SU-DHL-6 (cell line): ENCODE measurements around the gene PPP2R3B.
"Not testable (repeated sequence)": the region's sequence is repeated elsewhere in the genome, so short reads cannot be mapped to it uniquely, and the experiment has no call there.

ENCODE experiments used
- H2AFZ ChIP-seq: fragments of 200-600 bp; sonication (generic); 2 replicates; pipeline ENCODE4 v1.6.1; 2014; ENCODE audit warnings: low read depth, mild to moderate bottlenecking, moderate library complexity, mixed read lengths, antibody characterized with exemption, low read length; ENCODE audit not compliant: severe bottlenecking
- H3F3A ChIP-seq: fragments of 200-600 bp; shearing (Covaris generic); 2 replicates; pipeline ENCODE4 v1.6.0; 2016; ENCODE audit warnings: antibody characterized with exemption, mild to moderate bottlenecking; ENCODE audit not compliant: insufficient read depth
- H3K27ac ChIP-seq: fragments of 200-600 bp; sonication (generic); 2 replicates; pipeline ENCODE4 v1.5.1; 2016; ENCODE audit warnings: low read depth, mild to moderate bottlenecking, low read length, moderate library complexity, mixed read lengths
- H3K27me3 ChIP-seq: fragments of 200-600 bp; sonication (generic), shearing (Covaris generic); 2 replicates; pipeline ENCODE4 v1.6.0; 2014; ENCODE audit warnings: mild to moderate bottlenecking, low read length
- H3K36me3 ChIP-seq: fragments of 200-600 bp; sonication (generic); 2 replicates; pipeline ENCODE4 v1.6.1; 2014; ENCODE audit warnings: mild to moderate bottlenecking, low read length, mixed read lengths
- H3K4me2 ChIP-seq: fragments of 300-600, 200-600 bp; shearing (Covaris generic), sonication (generic); 2 replicates; pipeline ENCODE4 v1.6.0; 2014; ENCODE audit warnings: low read length, low read depth, mild to moderate bottlenecking; ENCODE audit not compliant: poor library complexity, severe bottlenecking
- H3K4me3 ChIP-seq: fragments of 200-600 bp; sonication (generic); 2 replicates; pipeline ENCODE4 v1.5.1; 2014; ENCODE audit warnings: antibody characterized with exemption, low read length, mild to moderate bottlenecking, mixed read lengths; ENCODE audit not compliant: insufficient read depth, poor library complexity, severe bottlenecking
- H3K79me2 ChIP-seq: fragments of 200-600 bp; sonication (generic); 2 replicates; pipeline ENCODE4 v1.6.1; 2014; ENCODE audit warnings: mild to moderate bottlenecking, low read length, moderate library complexity; ENCODE audit not compliant: insufficient read depth
- H3K9ac ChIP-seq: fragments of 200-600 bp; sonication (generic); 2 replicates; pipeline ENCODE4 v1.7.0; 2014; ENCODE audit warnings: mild to moderate bottlenecking, low read length
- H3K9me2 ChIP-seq: fragments of 200-600 bp; sonication (generic); replicated peaks from 2 replicates; pipeline ENCODE4 v1.6.1; 2014; ENCODE audit warnings: low read length; ENCODE audit not compliant: insufficient read depth
- H3K9me3 ChIP-seq: fragments of 200-600 bp; sonication (generic); 2 replicates; pipeline ENCODE4 v1.6.1; 2014; ENCODE audit warnings: low read length, mixed read lengths; ENCODE audit not compliant: insufficient read depth
- H4K20me1 ChIP-seq: fragments of 200-600 bp; sonication (generic); 2 replicates; pipeline ENCODE4 v1.6.1; 2014; ENCODE audit warnings: low read depth, mild to moderate bottlenecking, antibody characterized with exemption, low read length, moderate library complexity, mixed read lengths
- EZH2phosphoT487 ChIP-seq: fragments of 200-600 bp; sonication (generic), shearing (Covaris generic); conservative IDR thresholded peaks from 2 replicates; pipeline ENCODE4 v1.6.1; 2018; ENCODE audit warnings: mild to moderate bottlenecking, antibody characterized with exemption, low read length, moderate library complexity, mixed read lengths
- TF ChIP-seq, protein P1 (sequence below): fragments of 200-600 bp; sonication (generic); IDR thresholded peaks from one replicate; pipeline ENCODE4 v1.5.1; 2017; ENCODE audit warnings: antibody characterized with exemption, mild to moderate bottlenecking, low read length, moderate library complexity; ENCODE audit not compliant: insufficient read depth, poor library complexity, severe bottlenecking

The PPP2R3B gene

DNA sequence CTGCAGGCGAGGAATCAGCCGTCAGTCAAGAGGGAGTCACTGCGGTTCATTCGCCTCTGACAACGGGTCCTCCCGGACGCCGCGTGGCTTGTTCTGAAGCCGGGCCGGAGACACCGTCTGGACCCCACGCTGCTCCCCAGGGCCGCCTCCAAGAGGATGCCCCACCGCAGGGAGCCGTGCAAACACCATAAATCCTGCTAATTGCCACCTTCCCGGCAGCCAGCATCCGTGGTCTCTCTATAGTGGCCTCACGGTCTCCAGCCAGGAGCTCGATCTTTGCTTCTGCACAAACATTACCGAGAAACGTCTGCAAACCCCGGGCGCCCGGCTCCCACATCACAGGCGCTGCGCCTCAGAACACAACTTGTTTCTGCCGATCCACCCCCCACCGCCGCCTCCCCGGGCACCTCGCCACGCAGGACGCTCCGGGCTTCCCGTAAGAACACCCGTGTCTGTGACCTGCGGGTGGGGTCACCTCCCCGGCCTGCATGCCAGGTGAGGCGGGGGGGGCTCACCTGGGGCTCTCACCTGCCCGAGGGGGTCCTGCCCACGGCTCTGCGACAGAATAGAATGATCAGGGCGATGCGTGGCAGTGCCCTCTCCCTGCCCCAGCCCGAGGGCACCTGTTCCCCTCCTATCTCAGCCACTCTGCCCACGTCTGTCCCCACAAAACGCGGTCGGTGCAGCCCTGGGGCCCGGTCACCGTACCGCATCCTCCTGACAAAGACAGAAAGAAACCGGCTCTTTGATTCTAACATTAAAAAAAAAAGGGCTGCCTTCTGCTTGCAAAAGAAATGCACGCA is 32.4 kb upstream of the PPP2R3B start:
- Histone ChIP-seq H3K9me3 (no peaks in the 10 kb centered on the region), H3K36me3 (no peaks in the 10 kb centered on the region), H2AFZ (no peak overlapping the region)

DNA sequence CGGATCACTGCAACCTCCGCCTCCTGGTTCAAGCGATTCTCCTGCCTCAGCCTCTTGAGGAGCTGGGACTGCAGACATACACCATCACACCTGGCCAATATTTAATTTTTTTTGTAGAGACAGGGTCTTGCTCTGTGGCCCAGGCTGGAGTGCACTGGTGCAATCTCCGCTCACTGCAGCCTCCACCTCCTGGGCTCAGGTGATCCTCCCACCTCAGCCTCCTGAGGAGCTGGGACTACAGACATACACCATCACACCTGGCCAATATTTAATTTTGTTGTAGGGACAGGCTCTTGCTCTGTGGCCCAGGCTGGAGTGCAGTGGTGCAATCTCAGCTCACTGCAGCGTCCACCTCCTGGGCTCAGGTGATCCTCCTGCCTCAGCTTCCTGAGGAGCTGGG is 28.8 kb upstream of the PPP2R3B start:
- H3K79me2 ChIP-seq, H3K27me3 ChIP-seq, H3K9me3 ChIP-seq, H3K4me2 ChIP-seq, H4K20me1 ChIP-seq, H3K36me3 ChIP-seq, H3K27ac ChIP-seq, H3K9ac ChIP-seq, H3K9me2 ChIP-seq, H3K4me3 ChIP-seq, H3F3A ChIP-seq, H2AFZ ChIP-seq: not testable (repeated sequence)

More for the DNA sequence above, 32.4 kb upstream of the PPP2R3B start:
- Histone ChIP-seq H3K4me2 (no peak overlapping the region), H3K9me2 (no peaks in the 10 kb centered on the region), H4K20me1 (no peaks in the 10 kb centered on the region), H3K79me2 (no peaks in the 10 kb centered on the region), H3K27ac (no peak overlapping the region), H3F3A (no peaks in the 10 kb centered on the region), H3K9ac (no peak overlapping the region), H3K4me3 (no peak overlapping the region), H3K27me3 (no peaks in the 10 kb centered on the region)
- no peak for TF ChIP-seq EZH2phosphoT487
- TF ChIP-seq, protein P1, sequence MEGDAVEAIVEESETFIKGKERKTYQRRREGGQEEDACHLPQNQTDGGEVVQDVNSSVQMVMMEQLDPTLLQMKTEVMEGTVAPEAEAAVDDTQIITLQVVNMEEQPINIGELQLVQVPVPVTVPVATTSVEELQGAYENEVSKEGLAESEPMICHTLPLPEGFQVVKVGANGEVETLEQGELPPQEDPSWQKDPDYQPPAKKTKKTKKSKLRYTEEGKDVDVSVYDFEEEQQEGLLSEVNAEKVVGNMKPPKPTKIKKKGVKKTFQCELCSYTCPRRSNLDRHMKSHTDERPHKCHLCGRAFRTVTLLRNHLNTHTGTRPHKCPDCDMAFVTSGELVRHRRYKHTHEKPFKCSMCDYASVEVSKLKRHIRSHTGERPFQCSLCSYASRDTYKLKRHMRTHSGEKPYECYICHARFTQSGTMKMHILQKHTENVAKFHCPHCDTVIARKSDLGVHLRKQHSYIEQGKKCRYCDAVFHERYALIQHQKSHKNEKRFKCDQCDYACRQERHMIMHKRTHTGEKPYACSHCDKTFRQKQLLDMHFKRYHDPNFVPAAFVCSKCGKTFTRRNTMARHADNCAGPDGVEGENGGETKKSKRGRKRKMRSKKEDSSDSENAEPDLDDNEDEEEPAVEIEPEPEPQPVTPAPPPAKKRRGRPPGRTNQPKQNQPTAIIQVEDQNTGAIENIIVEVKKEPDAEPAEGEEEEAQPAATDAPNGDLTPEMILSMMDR, result no peak

DNA sequence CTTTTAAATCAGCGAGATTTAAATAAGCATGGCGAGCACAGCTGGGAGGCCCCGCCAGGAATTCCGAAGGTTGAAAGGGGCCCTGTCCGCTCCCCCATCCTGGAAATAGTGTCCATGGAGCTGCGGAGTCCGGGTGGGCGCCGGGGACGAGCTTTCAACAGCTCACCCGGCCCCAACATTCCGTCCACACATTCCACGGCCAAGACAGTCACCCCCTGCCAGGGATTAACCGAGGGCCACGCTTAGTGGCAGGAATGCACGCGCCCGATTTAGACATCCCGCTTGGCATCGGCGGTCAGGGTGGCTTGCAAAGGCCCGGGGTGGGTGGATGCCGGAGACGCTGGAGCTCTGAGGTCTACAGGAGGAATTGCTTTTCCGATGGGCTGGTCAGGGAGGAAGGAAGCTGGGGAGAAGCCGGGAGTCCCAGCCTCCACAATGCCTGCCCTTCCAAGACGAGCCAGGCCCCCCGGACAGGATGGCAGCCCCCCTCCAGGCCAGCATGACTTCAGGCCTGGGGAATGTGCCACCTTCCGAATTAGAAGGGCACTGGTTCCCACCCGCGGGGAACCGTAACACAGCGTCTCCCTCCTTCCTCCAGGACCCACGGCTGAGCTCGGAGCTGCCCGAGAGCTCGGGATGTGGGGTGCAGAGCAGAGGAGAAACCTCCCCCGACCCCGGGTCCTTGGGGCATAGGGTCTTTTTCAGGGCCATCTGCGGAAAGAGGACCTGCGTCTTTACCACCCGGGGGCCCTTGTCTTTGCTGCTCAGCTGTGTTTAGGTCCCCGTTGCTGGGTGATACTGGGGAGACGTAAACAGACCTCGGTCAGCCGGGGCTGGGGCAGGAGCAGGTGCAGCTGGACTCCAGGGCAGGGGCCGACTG is 26.9 kb upstream of the PPP2R3B start:
- Histone ChIP-seq H3K27ac (no peak overlapping the region), H3K27me3 (no peaks in the 10 kb centered on the region), H4K20me1 (no peaks in the 10 kb centered on the region), H3K9ac (no peak overlapping the region), H3K4me3 (no peak overlapping the region), H3K4me2 (no peak overlapping the region), H3K36me3 (no peaks in the 10 kb centered on the region), H3K79me2 (no peaks in the 10 kb centered on the region), H3K9me3 (no peaks in the 10 kb centered on the region), H3F3A (no peaks in the 10 kb centered on the region), H3K9me2 (no peaks in the 10 kb centered on the region), H2AFZ (no peak overlapping the region)
- TF ChIP-seq EZH2phosphoT487, result no peak
- TF ChIP-seq, protein P1, result no peak

DNA sequence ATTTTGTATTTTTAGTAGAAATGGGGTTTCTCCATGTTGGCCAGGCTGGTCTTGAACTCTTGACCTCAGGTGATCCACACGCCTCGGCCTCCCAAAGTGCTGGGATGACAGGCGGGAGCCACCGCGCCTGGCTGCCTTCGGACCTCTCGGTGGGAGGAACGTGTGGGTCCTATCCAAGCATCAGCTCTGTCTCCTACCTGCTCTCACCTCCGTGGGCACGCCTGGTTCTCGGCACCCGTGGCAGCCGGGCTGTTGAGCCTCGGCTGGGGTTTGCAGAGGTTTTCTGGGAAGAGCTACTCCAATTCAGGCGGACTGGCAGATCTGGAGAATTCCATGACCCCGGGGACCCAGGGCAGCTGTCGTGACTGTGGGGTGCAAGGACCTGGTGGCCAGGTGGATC is 23.6 kb upstream of the PPP2R3B start:
- no peaks in the 10 kb centered on the region for H3K79me2 ChIP-seq
- H2AFZ ChIP-seq, result no peak overlapping the region

More for the DNA sequence above, 23.6 kb upstream of the PPP2R3B start:
- Histone ChIP-seq H3K4me3 (no peak overlapping the region), H3K36me3 (no peaks in the 10 kb centered on the region), H3K27me3 (no peaks in the 10 kb centered on the region), H3K27ac (no peak overlapping the region), H4K20me1 (no peaks in the 10 kb centered on the region), H3K9me3 (no peaks in the 10 kb centered on the region), H3F3A (no peaks in the 10 kb centered on the region), H3K4me2 (no peak overlapping the region), H3K9ac (no peak overlapping the region), H3K9me2 (no peaks in the 10 kb centered on the region)
- no peak for TF ChIP-seq EZH2phosphoT487
- TF ChIP-seq, protein P1, result no peak
